DMS53 (cell line): ENCODE measurements around the gene HES5.

Experiments used
- DNase-seq: peaks from one replicate; lab custom pipeline; 2025; lab: John Stamatoyannopoulos, UW

The HES5 gene

DNA sequence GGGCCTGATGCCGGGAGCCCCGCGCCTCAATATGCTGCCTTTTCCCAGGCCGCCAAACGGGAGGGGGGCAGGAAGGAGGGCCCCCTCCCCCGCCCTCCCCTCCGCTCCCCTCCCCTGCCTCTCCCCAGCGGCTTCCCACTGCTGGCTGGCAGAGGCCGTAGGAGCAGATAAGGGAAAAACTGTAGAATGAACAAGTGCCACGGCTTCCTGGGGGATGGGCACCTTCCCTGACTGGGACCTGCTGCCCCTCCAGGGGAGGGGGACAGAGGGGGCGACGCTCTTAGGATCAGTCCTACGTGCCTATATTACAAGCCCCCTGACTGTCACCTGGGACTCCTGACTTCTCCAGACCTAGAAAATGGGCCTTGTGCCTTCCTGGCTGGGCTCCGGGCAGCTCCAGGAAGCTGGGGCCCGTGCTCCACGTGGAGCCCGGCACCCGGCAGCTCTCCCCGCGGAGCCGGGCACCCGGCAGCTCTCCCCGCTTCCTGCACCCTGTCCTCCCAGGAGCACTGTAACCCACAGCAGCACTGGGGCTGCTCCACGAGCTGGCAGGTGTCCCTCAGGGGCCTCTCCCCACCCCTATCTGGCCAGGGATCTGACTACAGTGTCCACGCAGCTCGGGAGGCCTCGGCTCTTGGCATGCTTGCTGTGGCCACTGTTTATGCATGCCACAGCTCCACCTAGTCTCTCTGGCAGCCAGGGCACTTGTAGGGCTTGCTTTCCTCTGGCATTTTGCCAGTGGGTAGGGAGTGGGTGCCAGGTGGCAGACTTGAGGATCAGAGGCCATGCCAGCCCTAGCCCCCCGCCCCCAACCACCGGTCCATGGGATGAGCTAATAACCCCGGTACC is 674 bp upstream of the HES5 start:
- DNase-seq: peak; percentile 77

DNA sequence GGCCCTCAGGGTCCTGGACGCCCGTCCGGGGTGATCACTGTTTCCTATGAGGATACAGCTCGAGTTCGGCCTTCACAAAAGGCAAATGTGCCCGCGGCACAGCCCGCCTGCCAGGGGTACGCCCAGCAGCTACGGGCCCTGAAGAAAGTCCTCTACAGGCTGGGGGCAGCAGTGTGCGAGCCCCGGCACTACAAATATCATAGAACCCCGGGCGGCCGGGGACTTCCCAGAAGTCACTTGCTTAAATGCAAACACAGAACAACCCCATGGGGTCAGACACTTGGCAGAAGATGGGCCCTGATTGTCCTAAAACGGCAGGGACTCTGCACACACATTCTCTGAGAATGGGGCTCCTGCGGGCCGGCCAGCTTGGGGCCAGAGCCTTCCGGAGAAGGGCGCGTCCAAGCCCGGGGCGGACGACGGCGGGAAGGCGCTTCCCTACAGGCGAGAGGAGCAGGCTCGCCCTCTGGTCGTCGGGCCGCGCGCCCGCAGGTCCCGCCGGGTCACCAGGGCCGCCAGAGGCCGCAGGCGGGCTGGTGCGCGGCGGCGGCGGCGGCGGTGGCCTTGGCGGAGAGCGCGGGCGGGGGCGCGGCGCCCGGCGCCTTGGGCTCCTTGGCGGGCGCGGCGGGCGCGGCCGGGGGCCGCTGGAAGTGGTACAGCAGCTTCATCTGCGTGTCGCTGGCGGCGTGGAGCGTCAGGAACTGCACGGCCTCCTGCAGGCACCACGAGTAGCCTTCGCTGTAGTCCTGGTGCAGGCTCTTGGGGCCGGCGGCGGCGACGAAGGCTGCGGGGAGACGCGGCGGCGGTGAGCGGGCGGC is 888 bp downstream of the HES5 start:
- peak; percentile 70 for DNase-seq

DNA sequence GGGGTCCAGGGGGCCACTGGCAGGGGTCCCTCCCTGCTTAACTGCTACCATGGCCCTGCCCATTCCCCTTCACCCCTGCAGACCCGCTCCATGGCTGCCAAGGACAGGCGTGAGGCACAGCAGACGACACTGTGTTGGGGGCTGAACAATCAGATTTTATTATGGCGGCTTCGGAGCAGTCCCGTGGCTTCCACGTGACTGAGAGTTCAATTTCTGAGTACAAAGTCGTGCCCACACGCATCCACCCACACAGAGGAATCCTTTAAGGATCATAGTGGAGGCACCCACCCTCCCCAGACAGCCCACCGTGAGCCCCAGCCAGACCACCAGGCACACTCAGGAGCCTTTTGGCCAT is 1.5 kb downstream of the HES5 start:
- no peak for DNase-seq

DNA sequence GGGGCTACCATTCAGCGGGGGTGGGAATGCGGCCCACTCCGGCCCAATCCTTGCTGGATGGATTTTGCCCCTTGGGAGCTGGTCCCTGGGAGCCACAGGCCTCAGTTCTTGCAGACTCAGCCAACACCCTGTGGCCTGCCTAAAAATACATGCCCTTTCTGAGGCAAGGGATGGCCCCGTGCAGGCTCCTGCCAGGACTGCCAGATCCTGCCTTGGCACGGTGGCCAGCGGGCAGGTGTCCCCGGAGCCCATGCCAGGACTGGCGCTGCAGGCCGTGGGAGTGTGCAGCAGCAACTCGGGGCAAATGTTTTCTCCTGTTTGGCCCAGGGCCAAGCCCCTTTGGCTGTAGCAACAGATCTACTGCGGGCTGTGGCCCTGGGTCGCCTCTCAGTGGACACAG is 2.0 kb downstream of the HES5 start:
- DNase-seq: no peak

DNA sequence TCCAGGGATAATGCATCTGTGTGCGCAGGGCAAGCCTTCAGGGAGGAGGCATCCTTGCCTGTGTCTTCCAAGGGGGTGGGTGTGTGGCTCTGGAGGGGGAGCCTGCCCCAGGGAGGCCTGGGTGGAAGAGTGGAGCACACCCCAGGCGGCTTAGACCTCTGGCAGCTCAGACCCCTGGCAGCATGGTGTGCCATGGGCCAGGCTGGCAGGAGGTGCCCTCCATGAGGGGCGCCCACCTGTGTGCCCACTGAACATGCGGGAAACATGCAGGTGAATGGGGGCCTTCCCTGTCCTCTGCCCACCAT is 2.6 kb downstream of the HES5 start:
- no peak for DNase-seq

DNA sequence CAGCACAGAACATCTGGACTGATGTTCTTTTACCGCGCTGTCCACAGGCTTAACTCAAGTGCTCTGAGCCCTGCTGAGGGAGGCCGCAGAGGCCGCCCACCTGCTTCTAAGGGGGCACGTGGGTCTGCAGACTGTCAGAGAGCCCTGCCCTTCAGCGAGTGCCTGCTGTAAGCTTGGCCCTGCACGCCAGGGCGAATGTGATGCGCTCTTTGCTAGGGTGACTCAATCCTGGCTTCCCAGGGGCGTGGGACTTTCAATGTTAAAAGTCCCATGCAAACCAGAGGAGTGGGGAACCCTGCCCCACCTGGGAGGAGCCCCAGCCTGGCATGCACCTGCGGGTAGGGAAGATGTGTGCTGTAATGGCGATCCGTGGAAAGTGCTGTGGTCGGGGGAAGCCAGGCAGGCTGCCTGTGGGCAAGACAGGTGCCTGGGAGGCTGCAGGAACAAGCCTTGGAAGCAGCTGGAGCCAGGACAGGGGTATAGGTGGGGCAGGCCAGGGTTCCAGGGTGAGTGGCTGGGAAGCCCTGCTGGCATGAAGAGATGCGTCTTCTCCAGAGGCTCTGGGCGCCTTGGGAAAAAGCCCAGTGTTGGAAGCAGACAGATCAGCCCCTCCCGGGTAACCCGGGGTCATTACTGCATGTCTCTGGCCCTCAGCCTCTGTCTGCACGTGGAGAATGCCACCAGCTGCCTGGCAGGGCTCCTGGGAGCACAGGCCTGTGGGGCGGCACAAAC is 3.1 kb downstream of the HES5 start:
- DNase-seq: peak; percentile 78

DNA sequence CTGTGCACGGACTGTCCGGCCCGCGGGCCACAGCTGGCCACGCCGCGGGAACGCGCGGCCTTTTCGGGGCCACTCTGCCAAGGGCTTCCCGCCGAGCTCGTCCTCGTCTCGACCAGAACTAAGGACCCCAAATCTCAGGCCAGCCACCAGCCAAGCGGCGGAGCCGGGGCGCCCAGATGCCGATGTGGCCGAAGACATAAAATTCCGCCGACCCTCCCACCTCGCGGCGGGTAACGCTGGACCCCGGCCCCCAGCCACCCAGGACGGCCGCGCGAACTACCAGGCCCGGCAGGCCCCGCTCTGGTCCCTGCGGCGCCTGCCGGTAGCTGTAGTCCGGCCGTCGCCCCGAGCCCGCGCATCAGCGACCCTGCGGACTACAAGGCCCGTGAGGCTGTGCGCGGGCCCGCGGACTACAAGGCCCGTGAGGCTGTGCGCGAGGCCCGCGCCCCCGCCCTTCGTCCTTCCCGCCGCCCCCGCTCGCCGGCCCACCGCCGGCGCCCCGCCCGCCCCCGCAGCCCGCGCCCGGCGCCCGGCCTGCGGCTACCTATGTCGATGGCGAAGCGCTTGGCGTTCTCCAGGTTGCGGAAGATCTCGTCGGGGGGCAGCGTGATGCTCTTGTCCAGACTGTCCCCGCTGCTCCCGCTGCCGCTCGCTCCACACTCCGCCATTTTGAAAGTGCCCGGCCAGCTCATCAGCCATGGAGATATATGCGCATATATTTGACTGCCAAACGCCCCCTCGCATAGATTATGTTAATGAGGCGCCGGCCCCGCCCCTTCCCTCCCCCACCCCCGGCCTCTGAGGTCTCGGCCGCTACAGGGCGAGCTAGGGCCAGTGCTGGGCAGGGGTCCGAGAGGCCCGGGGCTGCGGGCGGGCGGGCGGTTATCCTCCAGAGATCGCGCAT is 3.9 kb downstream of the HES5 start, which contains the start of gene PANK4:
Gene PANK4 (minus strand): TSS at position 677 of the 904 bp plus-strand sequence. CDS start 9 bp downstream, at position 668.
- peak; percentile 98 for DNase-seq

DNA sequence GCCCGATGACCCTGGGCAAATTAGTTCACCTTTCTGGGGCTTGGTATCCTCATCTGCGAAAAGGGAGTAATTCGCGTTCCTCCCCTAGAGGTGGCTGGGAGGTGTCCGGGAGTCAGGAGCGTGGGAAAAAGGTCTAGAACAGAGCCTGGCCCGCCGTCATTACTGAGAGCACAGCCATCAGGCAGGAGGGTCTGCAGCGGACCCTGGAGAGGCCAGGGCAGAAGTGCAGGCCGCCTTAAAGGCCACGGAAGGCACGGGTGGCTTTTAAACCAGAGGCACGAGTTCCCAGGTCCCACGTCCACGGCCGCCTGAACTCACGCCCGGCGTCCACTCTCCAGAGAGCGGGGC is 4.5 kb downstream of the HES5 start:
- no peak for DNase-seq

DNA sequence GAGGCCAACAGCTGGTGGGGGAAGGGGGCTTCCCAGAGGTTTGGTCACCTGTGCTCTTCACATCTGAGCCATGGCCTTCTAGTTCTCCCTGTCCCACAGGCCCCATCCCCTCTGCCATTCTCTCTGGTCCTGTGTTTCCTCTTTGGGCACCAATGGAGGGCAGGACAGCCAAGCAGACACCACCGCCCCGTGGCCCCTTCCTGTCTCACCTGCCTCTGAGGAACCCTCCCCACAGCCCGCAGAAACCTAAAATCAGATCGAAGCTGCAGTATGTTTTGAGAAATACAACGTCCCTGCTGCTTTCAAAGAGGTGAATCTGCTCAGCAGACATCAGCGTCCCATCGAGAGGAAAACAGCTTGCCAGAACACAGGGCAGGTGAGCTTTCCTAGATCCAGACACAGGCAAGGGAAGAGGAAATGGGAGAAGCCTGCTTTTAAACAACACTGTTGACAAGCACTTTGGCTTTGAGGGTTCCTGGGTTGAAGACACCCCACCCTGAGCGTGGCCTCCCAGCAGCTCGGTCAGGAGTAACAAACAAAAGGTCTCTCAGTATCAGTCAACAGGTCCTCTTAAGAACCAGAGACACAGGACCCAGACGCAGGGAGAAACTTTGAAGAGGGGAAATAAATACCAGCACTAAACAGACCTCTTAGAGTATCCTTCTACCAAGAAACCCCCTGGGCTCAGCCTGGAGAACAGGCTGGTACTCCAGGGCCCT is 6.0 kb downstream of the HES5 start:
- no peak for DNase-seq

DNA sequence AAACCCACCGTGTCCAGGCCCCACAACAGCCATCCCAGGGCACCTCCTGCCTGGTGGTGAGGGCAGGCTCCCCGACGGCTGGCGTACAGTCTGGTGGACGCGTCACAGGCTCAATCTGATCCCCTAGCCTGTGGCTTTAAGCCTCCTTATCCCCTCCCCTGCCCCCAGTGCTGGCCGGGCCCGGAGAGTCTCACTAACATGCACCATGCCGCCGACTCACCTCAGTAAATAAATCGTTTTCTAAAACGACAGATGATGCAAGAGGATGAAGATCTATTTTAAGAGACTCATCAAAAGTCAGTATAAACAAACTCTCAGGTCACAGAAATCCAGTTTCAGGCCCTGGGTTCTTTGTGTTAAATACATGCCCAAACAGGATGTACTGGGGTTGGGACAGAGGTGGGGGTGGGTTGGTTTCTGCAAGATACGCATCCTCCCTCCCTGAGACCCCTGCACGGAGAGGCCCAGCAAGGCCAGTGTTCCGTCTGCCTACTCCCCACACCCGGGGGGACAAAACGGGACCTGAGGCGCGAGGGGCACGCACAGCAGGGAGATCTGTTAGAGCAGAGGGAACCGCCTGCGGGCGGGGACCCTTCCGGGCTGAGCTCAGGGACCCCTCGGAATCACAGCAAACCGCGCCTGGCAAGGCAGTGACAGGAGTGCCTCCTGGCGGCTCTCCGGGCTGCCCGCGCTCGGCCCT is 6.7 kb downstream of the HES5 start:
- DNase-seq: no peak

DNA sequence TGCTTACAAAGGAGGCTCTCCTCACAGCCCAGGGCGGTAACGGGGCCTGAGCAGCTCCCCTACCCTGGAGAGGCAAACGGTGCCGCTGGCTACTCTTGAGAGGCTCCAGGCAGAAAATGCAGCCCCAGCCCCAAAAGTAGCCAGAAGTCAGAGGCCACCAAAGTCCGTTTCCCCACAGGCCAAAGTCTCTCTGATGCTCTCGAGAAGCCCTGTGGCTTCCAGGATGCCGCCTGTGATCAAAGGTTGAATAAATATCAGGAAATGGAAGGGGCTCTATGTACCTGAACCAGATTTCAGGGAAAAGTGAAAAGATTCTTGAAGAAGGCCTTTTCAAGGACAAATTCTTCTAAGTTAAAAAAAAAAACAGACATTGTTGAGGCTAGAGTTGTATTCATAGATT is 7.8 kb downstream of the HES5 start:
- DNase-seq: no peak

DNA sequence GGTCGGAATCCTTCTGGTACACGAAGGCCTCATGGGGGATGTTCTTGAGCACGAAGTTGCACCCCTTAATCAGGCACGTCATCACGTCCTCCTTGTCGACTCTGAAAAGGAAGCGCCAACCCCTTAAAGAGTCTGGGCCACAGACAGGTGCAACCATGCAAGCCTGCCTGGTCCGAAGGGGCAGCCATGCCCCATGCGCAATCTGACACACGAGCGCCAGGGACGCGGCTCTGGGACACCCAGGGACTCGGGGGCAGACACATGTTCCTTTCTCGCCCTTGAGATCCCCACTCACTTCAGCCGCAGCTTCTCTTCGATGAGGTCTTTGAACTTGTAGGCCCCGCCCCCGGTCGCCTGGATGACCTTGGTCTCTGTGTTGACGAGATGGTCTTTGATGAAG is 9.3 kb downstream of the HES5 start:
- DNase-seq: no peak

DNA sequence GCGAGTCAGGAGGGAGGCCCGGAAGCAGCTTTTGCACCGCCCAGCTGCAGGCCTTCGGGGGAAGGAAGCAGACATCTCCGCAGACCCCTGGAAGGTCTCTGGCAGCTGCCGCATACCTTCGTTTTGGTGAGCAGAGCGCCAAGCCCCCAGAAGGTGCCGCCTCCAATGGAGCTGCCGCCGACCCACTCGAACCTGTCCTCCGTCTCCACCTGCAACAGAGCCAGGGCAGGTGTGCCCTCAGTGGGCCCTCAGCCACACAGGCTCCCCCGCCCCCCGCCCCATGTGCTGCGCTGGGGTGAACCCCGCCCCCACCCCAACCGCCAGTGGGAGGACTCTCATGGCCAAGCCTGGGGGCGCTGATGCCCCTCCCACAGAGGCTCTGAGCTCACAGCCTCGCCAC is 9.9 kb downstream of the HES5 start:
- no peak for DNase-seq

DNA sequence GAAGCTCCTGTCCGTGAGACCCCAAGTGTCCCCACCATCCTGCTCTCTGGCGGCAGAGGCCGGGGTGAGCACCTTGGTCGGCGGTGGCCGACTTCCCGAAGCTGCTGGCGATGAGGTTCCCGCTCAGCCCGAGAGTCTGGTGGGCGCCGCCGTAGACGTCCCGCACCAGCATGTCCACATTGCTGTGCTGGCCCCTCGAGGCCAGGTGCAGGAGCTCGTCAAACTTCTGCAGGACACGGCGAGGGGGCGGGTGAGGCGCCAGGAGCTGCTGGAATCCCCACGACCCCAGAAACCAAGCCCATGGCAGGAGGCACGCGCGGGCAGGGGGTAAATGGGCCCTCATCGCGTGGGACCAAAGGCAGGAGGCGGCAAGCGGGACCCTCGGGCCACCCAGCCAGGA is 10.3 kb downstream of the HES5 start:
- no peak for DNase-seq

DNA sequence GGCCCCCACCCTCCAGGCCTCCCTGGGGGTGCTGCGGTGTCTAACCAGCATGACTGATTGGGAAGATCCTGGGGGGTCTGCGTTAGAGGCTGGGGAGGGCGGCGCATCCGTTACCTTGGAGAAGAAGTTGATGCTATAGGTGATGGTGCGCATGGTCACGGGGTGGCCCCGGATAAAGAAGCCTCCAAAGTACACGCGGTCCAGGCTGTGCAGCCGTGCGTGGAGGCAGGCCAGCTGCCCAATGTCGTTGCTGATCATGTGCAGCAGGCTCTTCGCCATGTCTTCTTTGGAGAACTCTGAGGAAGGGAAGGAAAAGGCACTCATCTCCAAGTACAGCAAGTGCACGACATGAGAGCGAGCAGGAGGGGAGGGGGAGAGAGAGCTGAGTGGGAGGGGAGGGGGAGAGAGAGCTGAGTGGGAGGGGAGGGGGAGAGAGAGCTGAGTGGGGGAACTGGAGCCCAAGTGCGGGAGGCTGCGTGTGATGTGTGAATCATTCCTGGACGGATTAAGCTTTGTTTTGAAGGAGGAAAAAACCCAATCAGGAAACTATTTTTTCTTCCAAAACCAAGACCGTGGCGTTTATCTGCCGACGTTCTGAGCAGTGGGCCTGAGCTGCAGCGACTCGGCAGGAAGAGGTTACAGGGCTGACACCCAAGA is 10.9 kb downstream of the HES5 start:
- no peak for DNase-seq

DNA sequence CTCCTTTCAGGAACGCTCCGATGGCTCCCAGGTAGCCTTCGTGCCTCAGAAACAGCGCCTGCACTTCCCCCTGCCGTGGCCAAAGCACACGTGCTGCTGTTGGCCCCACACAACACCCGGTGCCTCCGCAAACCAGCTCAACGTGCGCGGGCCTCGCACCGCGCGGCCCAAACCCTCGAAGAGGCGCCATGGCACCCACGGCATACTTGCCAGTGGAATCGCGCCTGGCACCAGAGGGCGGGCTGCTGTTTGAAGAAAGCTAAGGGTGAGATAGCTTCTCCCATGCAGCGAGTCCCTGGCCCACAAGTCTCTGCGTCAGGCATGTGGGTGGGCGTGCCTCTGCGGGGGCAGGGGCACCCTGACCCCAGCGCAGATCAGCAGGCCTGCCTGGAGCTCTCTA is 11.5 kb downstream of the HES5 start:
- no peak for DNase-seq

DNA sequence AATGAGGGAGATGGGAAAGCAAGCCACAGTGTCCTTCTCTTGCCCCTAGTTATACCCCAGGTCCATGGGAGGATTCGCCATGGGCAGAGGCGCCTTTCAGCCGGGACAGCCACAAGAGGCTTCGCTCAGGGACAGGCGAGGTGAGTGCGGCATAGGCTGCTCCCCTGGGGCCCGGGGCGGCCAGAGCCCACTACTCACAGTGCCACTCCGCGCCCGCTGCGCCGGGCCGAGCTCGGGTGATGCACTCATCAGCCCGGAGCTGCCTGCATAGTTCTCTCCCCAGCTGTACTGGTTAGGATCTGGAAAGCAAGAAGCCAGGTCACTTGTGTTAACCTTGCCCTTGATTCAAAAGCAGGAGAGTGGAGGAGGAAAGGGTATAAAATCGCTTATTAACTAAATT is 12.1 kb downstream of the HES5 start:
- DNase-seq: no peak

DNA sequence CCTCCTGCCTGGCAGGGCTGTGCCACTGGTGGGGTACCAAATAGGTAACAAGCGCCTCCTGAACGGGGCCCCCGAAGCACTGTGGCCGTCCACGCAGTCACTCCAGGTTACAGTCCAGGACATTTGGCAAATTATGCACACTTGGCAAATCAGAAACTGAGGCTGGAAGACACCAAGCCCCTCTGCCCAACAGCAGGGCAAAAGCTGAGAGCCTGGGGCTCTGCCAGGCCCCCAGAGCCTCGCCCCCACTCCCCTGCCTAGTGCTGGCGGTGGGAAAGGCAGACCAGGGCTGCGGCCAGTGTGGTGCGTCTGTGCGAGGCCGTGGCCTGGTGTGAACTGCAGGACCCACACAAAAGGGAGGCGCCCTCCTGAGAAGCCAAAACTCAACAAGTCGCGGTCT is 13.1 kb downstream of the HES5 start:
- DNase-seq: no peak

DNA sequence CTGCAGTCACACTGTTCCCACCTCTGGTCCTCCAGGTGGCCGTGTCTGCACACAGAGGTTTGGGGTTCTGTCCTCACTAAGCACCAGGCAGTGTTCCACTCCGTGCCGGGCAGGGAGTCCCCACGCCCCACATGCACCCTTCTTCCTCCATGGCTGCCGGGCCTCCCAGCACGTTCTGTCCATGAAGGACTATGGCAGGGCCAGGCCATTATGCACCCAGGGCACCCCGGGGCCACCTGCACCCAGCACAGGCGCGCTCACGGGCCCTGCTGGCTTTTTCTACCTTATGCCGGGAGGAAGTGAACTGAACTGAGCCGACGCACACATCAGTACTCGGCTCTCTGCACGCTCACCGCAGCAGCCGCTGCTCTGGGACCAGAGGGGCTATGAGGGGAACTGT is 13.9 kb downstream of the HES5 start:
- no peak for DNase-seq

DNA sequence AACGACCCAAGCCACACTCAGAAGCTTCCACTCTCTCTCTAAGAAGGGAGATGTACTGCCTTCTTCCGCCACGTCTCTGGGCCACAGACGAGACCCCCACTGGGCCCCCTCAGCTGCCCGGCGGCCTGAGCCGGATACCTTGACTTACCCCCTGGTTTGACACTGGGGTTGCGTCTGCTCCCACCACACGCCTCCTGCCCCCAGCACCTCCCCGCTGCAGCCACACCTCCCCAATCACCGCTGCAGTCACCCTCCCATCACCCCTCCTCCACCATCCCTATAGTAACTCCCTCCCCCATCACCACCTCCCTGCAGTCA is 14.3 kb downstream of the HES5 start:
- no peak for DNase-seq
